ENCODE measurements around the gene ZGRF1. TPM values are rescaled to one million over a fixed set of nuclear protein-coding genes. Genes with fewer than 3 reads are reported as not detected.

The ZGRF1 gene
- total and polyA plus RNA-seq, 10 of the 15 experiments (the other 5 are each of a cell fraction or from before 2014, with no cell fraction given) = 8.5 to 32.1 (median 20.1) TPM

DNA sequence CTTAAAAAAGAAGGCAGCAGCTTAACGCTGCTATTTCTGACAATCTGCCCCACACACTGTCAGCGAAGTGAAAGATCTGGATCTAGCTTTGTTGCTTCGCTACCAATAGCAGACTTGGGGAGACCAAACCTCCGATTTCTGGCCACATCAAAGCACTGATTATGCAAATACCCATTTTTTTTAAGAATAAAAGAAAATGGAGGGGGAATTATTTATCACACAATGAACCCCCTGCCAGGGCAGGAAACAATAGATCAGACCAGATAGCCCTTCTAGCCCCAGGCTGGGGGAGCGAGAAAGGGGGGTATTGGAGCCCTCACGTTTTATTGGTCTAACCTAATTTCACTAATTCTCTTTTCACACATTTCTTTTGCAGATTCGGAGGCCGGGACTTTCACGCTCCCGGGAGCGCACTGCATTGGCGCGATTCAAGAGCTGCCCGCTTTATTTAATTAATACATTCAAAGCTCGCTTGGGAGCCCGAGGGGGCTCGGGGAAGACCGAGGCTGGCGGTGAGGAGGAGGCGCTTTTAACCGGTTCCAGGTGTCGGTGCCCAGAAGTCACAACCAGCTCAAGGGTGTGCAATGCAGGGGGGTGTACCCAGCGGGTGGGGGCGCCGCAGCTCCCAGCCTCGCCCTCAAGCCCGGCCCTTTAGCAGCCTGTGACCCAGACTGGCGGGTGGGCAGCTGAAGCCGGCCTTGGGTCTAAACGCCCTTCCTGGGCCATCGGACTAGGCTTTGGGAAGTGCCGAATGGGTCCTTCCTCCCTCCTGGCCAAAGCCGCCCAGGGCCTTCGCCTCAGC, 126.2 kb downstream of the ZGRF1 start:
- H3K4me2 ChIP-seq (ENCODE audit: control insufficient read depth, insufficient read depth) = peak overlapping the region; percentile 66
- ChIA-PET CTCF (interaction anchor here (0.8 to 2.2 kb wide), 3 partner anchors 12 to 276 kb away, joined by 4 to 6 read pairs (median 5); no protein-coding TSS in a partner anchor), POLR2A (interaction anchor here (0.6 to 0.7 kb wide), 2 partner anchors 63 to 238 kb away, joined by 3 to 4 read pairs; no protein-coding TSS in a partner anchor), RAD21 (ENCODE audit: unreplicated experiment) (interaction anchor here (0.7 to 2.5 kb wide), 4 partner anchors 12 to 183 kb away, joined by 3 to 8 read pairs (median 4); no protein-coding TSS in a partner anchor), SMC1A (ENCODE audit: uncharacterized antibody, unreplicated experiment) (interaction anchor here (0.9 to 1.7 kb wide), 3 partner anchors 9 to 131 kb away, joined by 3 to 6 read pairs (median 5); no protein-coding TSS in a partner anchor)
- H3K27me3 ChIP-seq (replicated peaks in 1 of 2; ENCODE audit: control insufficient read depth in 2 of 2, insufficient read depth in 2 of 2, low read length in 1 of 2) = peaks cover 15 to 16% of the 10 kb centered on the region in 2 experiments
- in situ Hi-C loops (cut with MboI) = no loop called here
- no peaks in the 10 kb centered on the region for H3K36me3 ChIP-seq (ENCODE audit: control insufficient read depth in 2 of 2, insufficient read depth in 2 of 2, low read length in 1 of 2)
- no peak overlapping the region for H3K27ac ChIP-seq (ENCODE audit: control insufficient read depth, insufficient read depth)
- H3K9ac ChIP-seq (ENCODE audit: control insufficient read depth, insufficient read depth, low read length) = no peak overlapping the region
- 19% methylated on average over 31 of the region's 34 CpGs for WGBS (ENCODE audit: insufficient coverage, insufficient replicate concordance, low lambda C conversion rate, missing lambda C conversion rate)
- no peak for ATAC-seq
- no peak overlapping the region for H2AFZ ChIP-seq (ENCODE audit: control insufficient read depth, low read depth, low read length)
- no peaks in the 10 kb centered on the region for H3K4me1 ChIP-seq (ENCODE audit: control insufficient read depth, insufficient read depth, low read length)
- no peaks in the 10 kb centered on the region; the same call in 2 of the 3 replicates for H3K9me3 ChIP-seq (replicated peaks; ENCODE audit: control insufficient read depth, insufficient read depth, low read length)
- no peaks in the 10 kb centered on the region for H3K79me2 ChIP-seq (ENCODE audit: control insufficient read depth, insufficient read depth, low read length)
- BruUV-seq (replicated peaks) = no TSS peak
- no peaks in the 10 kb centered on the region for H4K20me1 ChIP-seq (ENCODE audit: control insufficient read depth, insufficient read depth)
- no peak for DNase-seq (ENCODE audit: low read depth, low spot score)
- intact Hi-C loops (cut with micrococcal nuclease; ENCODE audit: unreplicated experiment) = no loop called here
- H3K4me3 ChIP-seq = no peak overlapping the region
- no peak for FAIRE-seq
- TF ChIP-seq ZNF274 (IDR thresholded peaks at IDR 0.05; ENCODE audit: insufficient read depth, insufficient read length) (no peak), PML (IDR thresholded peaks at IDR 0.05; ENCODE audit: low read length) (no peak), IKZF2 (IDR thresholded peaks at IDR 0.05) (no peak), ESRRA (IDR thresholded peaks at IDR 0.05; ENCODE audit: low read length) (no peak), CHD1 (IDR thresholded peaks at IDR 0.05; ENCODE audit: low read depth, low read length) (no peak), SREBF2 (IDR thresholded peaks at IDR 0.05; ENCODE audit: low read length) (no peak), GABPA (IDR thresholded peaks at IDR 0.05; ENCODE audit: low read depth) (no peak), MEF2A (IDR thresholded peaks at IDR 0.05; ENCODE audit: insufficient read depth, low read depth, low read length) (no peak), CHD2 (IDR thresholded peaks at IDR 0.05; ENCODE audit: borderline replicate concordance, low read depth, low read length) (no peak), RUNX3 (IDR thresholded peaks at IDR 0.05; ENCODE audit: low read length) (0 out of 2 replicates have a peak, but pooled peaks have one; percentile 47), BHLHE40 (IDR thresholded peaks at IDR 0.05; ENCODE audit: borderline replicate concordance in 1 of 2, low read depth in 2 of 2, low read length in 1 of 2) (peak in 1 of 2 experiments; percentile 22; a peak in 2 of 4 replicates), TCF7 (IDR thresholded peaks at IDR 0.05; ENCODE audit: borderline replicate concordance) (peak; percentile 78), NRF1 (conservative IDR thresholded peaks at IDR 0.05; ENCODE audit: low read depth, low read length) (no peak), POU2F2 (IDR thresholded peaks at IDR 0.05; ENCODE audit: borderline replicate concordance, low read depth, low read length) (0 out of 3 replicates have a peak, but pooled peaks have one; percentile 21), NR2F1 (conservative IDR thresholded peaks at IDR 0.05) (no peak), MXI1 (IDR thresholded peaks at IDR 0.05; ENCODE audit: low read depth, low read length) (no peak), STAT1 (conservative IDR thresholded peaks at IDR 0.05) (no peak)
- TF ChIP-seq, protein P1, sequence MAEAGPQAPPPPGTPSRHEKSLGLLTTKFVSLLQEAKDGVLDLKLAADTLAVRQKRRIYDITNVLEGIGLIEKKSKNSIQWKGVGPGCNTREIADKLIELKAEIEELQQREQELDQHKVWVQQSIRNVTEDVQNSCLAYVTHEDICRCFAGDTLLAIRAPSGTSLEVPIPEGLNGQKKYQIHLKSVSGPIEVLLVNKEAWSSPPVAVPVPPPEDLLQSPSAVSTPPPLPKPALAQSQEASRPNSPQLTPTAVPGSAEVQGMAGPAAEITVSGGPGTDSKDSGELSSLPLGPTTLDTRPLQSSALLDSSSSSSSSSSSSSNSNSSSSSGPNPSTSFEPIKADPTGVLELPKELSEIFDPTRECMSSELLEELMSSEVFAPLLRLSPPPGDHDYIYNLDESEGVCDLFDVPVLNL (IDR thresholded peaks at IDR 0.05; ENCODE audit: low read depth, low read length) = no peak
- TF ChIP-seq, protein P2, sequence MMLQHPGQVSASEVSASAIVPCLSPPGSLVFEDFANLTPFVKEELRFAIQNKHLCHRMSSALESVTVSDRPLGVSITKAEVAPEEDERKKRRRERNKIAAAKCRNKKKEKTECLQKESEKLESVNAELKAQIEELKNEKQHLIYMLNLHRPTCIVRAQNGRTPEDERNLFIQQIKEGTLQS (IDR thresholded peaks at IDR 0.05; ENCODE audit: borderline replicate concordance, extremely low read depth, low read depth, low read length) = no peak
- TF ChIP-seq, protein P3, sequence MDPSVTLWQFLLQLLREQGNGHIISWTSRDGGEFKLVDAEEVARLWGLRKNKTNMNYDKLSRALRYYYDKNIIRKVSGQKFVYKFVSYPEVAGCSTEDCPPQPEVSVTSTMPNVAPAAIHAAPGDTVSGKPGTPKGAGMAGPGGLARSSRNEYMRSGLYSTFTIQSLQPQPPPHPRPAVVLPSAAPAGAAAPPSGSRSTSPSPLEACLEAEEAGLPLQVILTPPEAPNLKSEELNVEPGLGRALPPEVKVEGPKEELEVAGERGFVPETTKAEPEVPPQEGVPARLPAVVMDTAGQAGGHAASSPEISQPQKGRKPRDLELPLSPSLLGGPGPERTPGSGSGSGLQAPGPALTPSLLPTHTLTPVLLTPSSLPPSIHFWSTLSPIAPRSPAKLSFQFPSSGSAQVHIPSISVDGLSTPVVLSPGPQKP (IDR thresholded peaks at IDR 0.05; ENCODE audit: low read depth, low read length) = no peak
- TF ChIP-seq, protein P4, sequence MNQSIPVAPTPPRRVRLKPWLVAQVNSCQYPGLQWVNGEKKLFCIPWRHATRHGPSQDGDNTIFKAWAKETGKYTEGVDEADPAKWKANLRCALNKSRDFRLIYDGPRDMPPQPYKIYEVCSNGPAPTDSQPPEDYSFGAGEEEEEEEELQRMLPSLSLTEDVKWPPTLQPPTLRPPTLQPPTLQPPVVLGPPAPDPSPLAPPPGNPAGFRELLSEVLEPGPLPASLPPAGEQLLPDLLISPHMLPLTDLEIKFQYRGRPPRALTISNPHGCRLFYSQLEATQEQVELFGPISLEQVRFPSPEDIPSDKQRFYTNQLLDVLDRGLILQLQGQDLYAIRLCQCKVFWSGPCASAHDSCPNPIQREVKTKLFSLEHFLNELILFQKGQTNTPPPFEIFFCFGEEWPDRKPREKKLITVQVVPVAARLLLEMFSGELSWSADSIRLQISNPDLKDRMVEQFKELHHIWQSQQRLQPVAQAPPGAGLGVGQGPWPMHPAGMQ (IDR thresholded peaks at IDR 0.05; ENCODE audit: borderline replicate concordance) = no peak

Measured in GM12878 (cell line).